Activated T-helper 17 cell treated with anti-CD3 and anti-CD28 coated beads, Interleukin-2, amount 50 U/mL, for 72 hours (primary cell): ENCODE measurements around the gene GPR135. TPM values are rescaled to one million over a fixed set of nuclear protein-coding genes. Genes with fewer than 3 reads are reported as not detected.

Source experiments
- ATAC-seq: fragments of 150-1000 bp; cut with Tn5 transposase; replicated peaks from 2 replicates; pipeline ENCODE4 v1.10.0; 2021; ENCODE audit warnings: mild to moderate bottlenecking, moderate library complexity
- H3K27ac Mint-ChIP-seq: one replicate; pipeline ENCODE4 v1.8.0; 2022; ENCODE audit warnings: mixed read lengths
- H3K27me3 Mint-ChIP-seq: one replicate; pipeline ENCODE4 v1.8.0; 2022; ENCODE audit warnings: mixed read lengths
- H3K36me3 Mint-ChIP-seq: one replicate; pipeline ENCODE4 v1.8.0; 2022; ENCODE audit warnings: low read depth, mild to moderate bottlenecking, mixed read lengths
- H3K4me1 Mint-ChIP-seq: one replicate; pipeline ENCODE4 v1.8.0; 2022; ENCODE audit warnings: mixed read lengths
- H3K4me3 Mint-ChIP-seq: one replicate; pipeline ENCODE4 v1.8.0; 2022; ENCODE audit warnings: mild to moderate bottlenecking, mixed read lengths
- H3K9me3 Mint-ChIP-seq: one replicate; pipeline ENCODE4 v1.8.0; 2022; ENCODE audit warnings: mixed read lengths
- total RNA-seq, 2 donors: library from RNA; stranded (reverse); gene quantifications; one replicate each; pipeline ENCODE4 v1.2.3, GENCODE V29; 2022

GPR135 gene
- 1 to 10 TPM; 2.1 to 2.9 TPM for total RNA-seq

GRCh38 chr14:59465316-59466135, at the start of gene GPR135:
GPR135 (minus strand) TSS chr14:59465380; CDS start chr14:59465226, 154 bp downstream.
- Mint-ChIP-seq H3K36me3 (no peaks in the 10 kb centered on the region), H3K4me3 (peak within 1 kb of the TSS; percentile 82), H3K9me3 (no peaks in the 10 kb centered on the region), H3K4me1 (no peaks in the 10 kb centered on the region), H3K27ac (no peak within 1 kb of the TSS), H3K27me3 (no peaks in the 10 kb centered on the region)
- ATAC-seq: peak; percentile 34

- no peak overlapping the region for H3K27ac Mint-ChIP-seq
- H3K9me3 Mint-ChIP-seq: no peaks in the 10 kb centered on the region
- H3K4me1 Mint-ChIP-seq: no peaks in the 10 kb centered on the region
- H3K36me3 Mint-ChIP-seq: no peaks in the 10 kb centered on the region
- ATAC-seq: no peak
- H3K4me3 Mint-ChIP-seq: no peak overlapping the region
- H3K27me3 Mint-ChIP-seq: peaks cover 15% of the 10 kb centered on the region
Observed at GRCh38 chr14:59511916-59512575, 46.9 kb upstream of the GPR135 start.

DNA sequence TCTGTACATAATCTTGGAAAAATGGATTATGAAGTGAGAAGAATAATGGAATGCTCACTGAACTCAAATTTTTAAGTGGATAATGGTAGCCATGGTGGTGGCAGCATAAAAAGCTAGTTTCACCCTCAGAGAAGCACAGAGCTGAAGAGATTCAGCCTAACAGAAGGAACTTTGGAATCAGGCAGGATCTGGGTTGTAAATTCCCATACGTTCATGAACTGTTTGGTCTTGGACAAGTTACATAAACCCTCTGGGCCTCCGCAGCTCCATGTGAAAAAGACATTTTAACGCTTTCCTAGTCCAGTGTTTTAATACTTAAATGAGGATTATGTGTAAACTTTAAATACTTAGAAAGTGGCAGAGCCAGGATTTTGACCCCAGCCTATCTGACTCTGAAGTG, 45.8 kb upstream of the GPR135 start:
- Mint-ChIP-seq H3K4me3 (no peak overlapping the region), H3K27me3 (peaks cover 13% of the 10 kb centered on the region), H3K9me3 (no peaks in the 10 kb centered on the region), H3K27ac (no peak overlapping the region), H3K4me1 (no peaks in the 10 kb centered on the region), H3K36me3 (no peaks in the 10 kb centered on the region)
- no peak for ATAC-seq

GRCh38 chr14:59510001-59510400, 44.8 kb upstream of the GPR135 start:
- Mint-ChIP-seq H3K36me3 (no peaks in the 10 kb centered on the region), H3K9me3 (no peaks in the 10 kb centered on the region)

GRCh38 chr14:59509101-59509500, 43.9 kb upstream of the GPR135 start:
- H3K4me1 Mint-ChIP-seq: peaks cover 2% of the 10 kb centered on the region
- H3K36me3 Mint-ChIP-seq: peaks cover 7% of the 10 kb centered on the region
- ATAC-seq: no peak
- H3K27me3 Mint-ChIP-seq: peaks cover 9% of the 10 kb centered on the region
- no peak overlapping the region for H3K27ac Mint-ChIP-seq
- no peak overlapping the region for H3K4me3 Mint-ChIP-seq
- no peaks in the 10 kb centered on the region for H3K9me3 Mint-ChIP-seq

More at GRCh38 chr14:59510001-59510400, 44.8 kb upstream of the GPR135 start:
- no peaks in the 10 kb centered on the region for H3K4me1 Mint-ChIP-seq
- ATAC-seq: no peak
- no peak overlapping the region for H3K4me3 Mint-ChIP-seq
- peaks cover 9% of the 10 kb centered on the region for H3K27me3 Mint-ChIP-seq
- H3K27ac Mint-ChIP-seq: no peak overlapping the region

DNA sequence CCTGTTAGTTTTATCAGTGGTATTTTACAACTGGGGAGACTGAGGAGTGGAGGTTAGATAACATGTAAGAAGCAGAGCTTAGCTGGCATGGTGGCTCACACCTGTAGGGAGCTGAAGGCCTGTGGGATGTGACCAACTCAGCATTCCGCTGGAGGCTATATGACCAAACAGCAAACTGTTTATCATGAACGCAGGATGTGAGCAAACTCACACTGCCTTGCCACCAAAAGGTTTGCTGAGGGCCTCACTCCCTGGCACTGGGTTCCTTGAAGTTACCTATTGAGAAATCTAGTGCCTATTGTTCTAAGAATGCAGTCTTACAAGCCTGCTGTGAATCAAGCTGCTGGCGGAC, 42.5 kb upstream of the GPR135 start:
- no peak overlapping the region for H3K4me3 Mint-ChIP-seq
- H3K36me3 Mint-ChIP-seq: peaks cover 19% of the 10 kb centered on the region
- H3K27me3 Mint-ChIP-seq: peaks cover 9% of the 10 kb centered on the region
- H3K27ac Mint-ChIP-seq: no peak overlapping the region
- H3K9me3 Mint-ChIP-seq: no peaks in the 10 kb centered on the region
- H3K4me1 Mint-ChIP-seq: peaks cover 4% of the 10 kb centered on the region
- no peak for ATAC-seq

DNA sequence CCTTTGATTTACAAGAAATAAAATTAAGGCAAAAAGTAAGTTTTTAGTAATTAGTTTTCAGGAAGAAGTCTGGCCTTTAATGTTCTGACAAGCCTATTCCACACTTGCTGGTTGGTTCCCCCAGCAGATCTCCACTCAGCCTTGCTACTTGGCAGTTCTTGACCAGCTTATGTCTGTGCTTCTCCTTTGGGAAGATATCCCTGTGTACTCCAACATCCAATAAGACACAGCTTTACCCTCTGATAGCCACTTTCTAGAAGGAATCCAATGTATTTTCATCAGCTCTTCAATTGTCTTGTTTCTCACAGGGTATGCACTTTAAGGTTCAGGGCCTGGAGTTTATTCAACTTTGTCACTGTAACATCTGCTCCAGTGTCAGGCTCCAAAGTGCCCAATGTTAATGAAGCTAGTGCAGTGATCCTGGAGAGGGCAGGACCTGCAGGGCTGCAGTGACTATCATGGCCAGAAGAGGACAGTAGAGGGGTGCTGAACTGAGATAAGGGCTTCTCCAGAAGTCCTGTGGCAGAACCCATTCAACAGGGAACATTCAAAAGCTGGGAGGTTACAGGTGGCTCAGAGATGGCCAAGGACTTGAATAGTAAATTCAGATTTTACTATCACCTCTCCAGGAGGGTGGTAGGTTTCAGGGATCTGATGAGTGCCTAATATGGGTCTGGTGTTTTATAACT, 42.0 kb upstream of the GPR135 start:
- H3K27ac Mint-ChIP-seq: no peak overlapping the region
- H3K9me3 Mint-ChIP-seq: no peaks in the 10 kb centered on the region
- peaks cover 9% of the 10 kb centered on the region for H3K27me3 Mint-ChIP-seq
- no peak overlapping the region for H3K4me3 Mint-ChIP-seq
- peak; percentile 68 for ATAC-seq
- peaks cover 24% of the 10 kb centered on the region for H3K36me3 Mint-ChIP-seq
- H3K4me1 Mint-ChIP-seq: peaks cover 4% of the 10 kb centered on the region

GRCh38 chr14:59503256-59503655, 38.1 kb upstream of the GPR135 start:
- H3K27ac Mint-ChIP-seq: no peak overlapping the region
- no peaks in the 10 kb centered on the region for H3K27me3 Mint-ChIP-seq
- H3K4me1 Mint-ChIP-seq: peaks cover 4% of the 10 kb centered on the region
- no peak for ATAC-seq
- no peak overlapping the region for H3K4me3 Mint-ChIP-seq
- H3K36me3 Mint-ChIP-seq: peaks cover 61% of the 10 kb centered on the region
- H3K9me3 Mint-ChIP-seq: no peaks in the 10 kb centered on the region

GRCh38 chr14:59500732-59501131, 35.6 kb upstream of the GPR135 start:
- Mint-ChIP-seq H3K27me3 (no peaks in the 10 kb centered on the region), H3K4me1 (peaks cover 4% of the 10 kb centered on the region), H3K27ac (no peak overlapping the region), H3K9me3 (no peaks in the 10 kb centered on the region), H3K36me3 (peaks cover 84% of the 10 kb centered on the region), H3K4me3 (no peak overlapping the region)
- ATAC-seq: no peak

GRCh38 chr14:59492384-59492783, 27.2 kb upstream of the GPR135 start:
- Mint-ChIP-seq H3K27ac (no peak overlapping the region), H3K27me3 (no peaks in the 10 kb centered on the region), H3K4me1 (peaks cover 27% of the 10 kb centered on the region), H3K9me3 (no peaks in the 10 kb centered on the region), H3K36me3 (peaks cover 98% of the 10 kb centered on the region), H3K4me3 (no peak overlapping the region)
- no peak for ATAC-seq

- Mint-ChIP-seq H3K36me3 (peaks cover 93% of the 10 kb centered on the region), H3K27ac (peak overlapping the region; percentile 11), H3K27me3 (no peaks in the 10 kb centered on the region)
Observed at GRCh38 chr14:59490756-59491155, 25.6 kb upstream of the GPR135 start.

DNA sequence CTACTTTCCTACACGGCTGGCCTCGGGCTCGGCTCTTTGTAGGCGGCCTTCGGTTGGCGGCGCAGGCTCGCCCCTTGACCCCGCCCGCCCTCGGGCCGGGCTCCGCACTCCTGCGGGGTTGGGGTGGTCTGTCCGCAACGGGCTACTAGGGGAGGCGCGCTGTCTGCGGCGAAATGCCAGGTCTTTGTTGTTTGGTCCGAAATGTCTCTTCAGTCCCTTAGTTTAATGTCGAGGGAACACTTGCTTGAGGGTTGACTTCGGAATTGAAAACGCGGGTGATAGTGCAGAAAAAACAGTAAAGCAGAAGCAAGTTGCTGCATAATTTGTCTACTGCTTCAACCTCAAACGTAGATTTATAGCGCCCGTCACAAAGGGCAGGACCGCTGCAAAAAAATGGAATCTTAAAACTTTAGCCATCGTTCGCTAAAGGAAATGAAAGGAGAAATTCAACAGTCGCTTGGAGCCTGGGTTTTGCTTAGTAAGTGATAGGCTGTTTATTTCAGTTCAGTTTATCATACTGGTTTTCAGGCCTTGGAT, 19.5 kb upstream of the GPR135 start:
- H3K9me3 Mint-ChIP-seq: no peaks in the 10 kb centered on the region
- H3K36me3 Mint-ChIP-seq: peaks cover 42% of the 10 kb centered on the region
- H3K4me1 Mint-ChIP-seq: peaks cover 46% of the 10 kb centered on the region
- H3K4me3 Mint-ChIP-seq: peak overlapping the region; percentile 86
- peak overlapping the region; percentile 88 for H3K27ac Mint-ChIP-seq
- peak; percentile 61 for ATAC-seq
- no peaks in the 10 kb centered on the region for H3K27me3 Mint-ChIP-seq

More at GRCh38 chr14:59490756-59491155, 25.6 kb upstream of the GPR135 start:
- no peak overlapping the region for H3K4me3 Mint-ChIP-seq
- ATAC-seq: no peak
- peaks cover 27% of the 10 kb centered on the region for H3K4me1 Mint-ChIP-seq
- no peaks in the 10 kb centered on the region for H3K9me3 Mint-ChIP-seq

DNA sequence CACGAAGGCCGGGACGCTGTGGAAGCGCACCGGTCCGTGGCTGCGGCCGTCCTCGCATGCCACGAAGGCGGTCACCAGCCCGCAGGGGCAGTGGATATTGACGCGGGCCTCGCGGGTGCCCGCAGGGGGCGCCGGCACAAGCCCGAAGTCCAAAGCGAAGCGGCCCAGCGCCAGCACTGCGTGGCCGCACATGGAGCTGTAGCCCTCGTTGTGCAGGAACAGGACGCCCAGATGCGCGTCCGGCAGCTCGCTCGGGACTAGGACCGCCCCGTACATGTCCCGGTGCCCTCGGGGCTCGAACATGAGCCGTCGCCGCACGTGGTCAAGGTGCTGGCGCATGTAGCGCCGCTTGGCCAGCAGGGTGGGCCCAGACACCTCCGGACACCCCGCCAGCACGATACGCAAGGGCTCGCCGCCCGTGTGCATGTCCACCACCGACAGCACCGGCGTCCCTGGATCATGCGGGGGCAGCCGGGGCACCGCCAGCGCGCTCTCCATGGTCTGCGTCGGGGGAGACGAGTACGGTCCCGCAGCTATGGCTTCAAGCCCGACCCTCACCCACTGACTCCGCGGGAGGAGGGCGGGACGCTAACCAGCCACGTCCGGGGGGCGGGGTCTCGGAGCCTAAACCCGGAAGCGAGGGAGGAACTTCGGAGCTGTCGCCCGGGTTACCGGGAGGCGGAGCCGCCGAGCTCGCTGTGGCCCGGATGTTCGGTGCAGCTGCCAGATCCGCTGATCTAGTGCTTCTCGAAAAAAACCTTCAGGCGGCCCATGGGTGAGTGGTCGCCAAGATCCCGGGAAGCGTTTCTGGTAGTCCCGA, 18.8 kb upstream of the GPR135 start, which contains the start of the genes JKAMP and L3HYPDH:
JKAMP (plus strand) TSS at position 699 of the 820 bp plus-strand sequence; CDS start at position 772, 73 bp downstream.
L3HYPDH (minus strand) TSS at position 590 of the 820 bp plus-strand sequence; CDS start at position 498, 92 bp downstream.
- Mint-ChIP-seq H3K36me3 (peaks cover 38% of the 10 kb centered on the region), H3K27me3 (no peaks in the 10 kb centered on the region), H3K4me3 (peak within 1 kb of the TSS; percentile 86), H3K27ac (peak within 1 kb of the TSS; percentile 88), H3K4me1 (peaks cover 40% of the 10 kb centered on the region), H3K9me3 (no peaks in the 10 kb centered on the region)
- ATAC-seq: peak; percentile 95
